Esophagus (tissue), 2 donors: Measurements from ENCODE around the gene CAVIN2. TPM values are rescaled to one million over a fixed set of nuclear protein-coding genes. Genes with fewer than 3 reads are reported as not detected.
"Not testable (repeated sequence)": the region's sequence is repeated elsewhere in the genome, so short reads cannot be mapped to it uniquely, and the experiment has no call there.

Source experiments
- H3K27ac ChIP-seq, 2 donors: one replicate each; pipeline ENCODE4 v1.5.1; 2013; ENCODE audit warnings: low read depth in 2 of 2, mild to moderate bottlenecking in 2 of 2, inconsistent platforms in 1 of 2, low read length in 1 of 2, moderate library complexity in 1 of 2
- H3K27me3 ChIP-seq, 2 donors: one replicate each; pipeline ENCODE4 v1.6.1; 2013; ENCODE audit warnings: low read length in 2 of 2, control low read depth in 1 of 2, mild to moderate bottlenecking in 1 of 2; ENCODE audit not compliant: insufficient read depth in 2 of 2, control insufficient read depth in 1 of 2
- H3K36me3 ChIP-seq, 2 donors: one replicate each; pipeline ENCODE4 v1.6.1; 2013; ENCODE audit warnings: low read length in 1 of 2; ENCODE audit not compliant: control insufficient read depth in 2 of 2, insufficient read depth in 2 of 2
- H3K4me1 ChIP-seq, 2 donors: one replicate each; pipeline ENCODE4 v1.6.1; 2013; ENCODE audit warnings: low read length in 1 of 2; ENCODE audit not compliant: control insufficient read depth in 2 of 2, insufficient read depth in 2 of 2
- H3K4me3 ChIP-seq, 2 donors: one replicate each; pipeline ENCODE4 v1.5.1; 2013; ENCODE audit warnings: low read length in 2 of 2, mild to moderate bottlenecking in 2 of 2, low read depth in 1 of 2, moderate library complexity in 1 of 2
- H3K9me3 ChIP-seq, 2 donors: one replicate each; pipeline ENCODE4 v1.6.1; 2013; ENCODE audit warnings: mild to moderate bottlenecking in 2 of 2, low read depth in 1 of 2, low read length in 1 of 2, moderate library complexity in 1 of 2; ENCODE audit not compliant: control insufficient read depth in 2 of 2, insufficient read depth in 1 of 2
- WGBS, 2 donors: extraction: QIAGEN DNeasy Blood & Tissue Kit; methylation state at CpG; one replicate each; pipeline ENCODE4 v1.1.7; 2013; 5-methylcytosine and 5-hydroxymethylcytosine counted together
- polyA plus RNA-seq, 2 donors: library from polyadenylated mRNA; stranded (reverse); fragments of 200-250 nt; gene quantifications; one replicate each; pipeline ENCODE4 v1.2.3, GENCODE V29; 2013
- donor health status: healthy with polysubstance abuse.
- donor health status: Bipolar disorder and iron deficiency.

Gene CAVIN2
- polyA plus RNA-seq, 2 donors: 6.5 to 11.1 TPM

GRCh38 chr2:191795715-191796114, 51.2 kb downstream of the CAVIN2 start:
- WGBS, 2 donors: 81 to 85% methylated on average over 2 of the region's 2 CpGs
- H3K27me3 ChIP-seq: no peaks in the 10 kb centered on the region
- H3K36me3 ChIP-seq: no peaks in the 10 kb centered on the region
- H3K4me1 ChIP-seq: no peaks in the 10 kb centered on the region
- no peak overlapping the region for H3K27ac ChIP-seq
- H3K9me3 ChIP-seq: no peaks in the 10 kb centered on the region
- H3K4me3 ChIP-seq: no peak overlapping the region

- Histone ChIP-seq H3K4me3 (no peak overlapping the region), H3K27me3 (no peaks in the 10 kb centered on the region), H3K9me3 (no peaks in the 10 kb centered on the region), H3K4me1 (no peaks in the 10 kb centered on the region), H3K36me3 (no peaks in the 10 kb centered on the region), H3K27ac (no peak overlapping the region)
- WGBS, 2 donors: 74 to 77% methylated on average over 3 of the region's 3 CpGs
Measured at GRCh38 chr2:191791953-191792560, 54.8 kb downstream of the CAVIN2 start.

GRCh38 chr2:191790737-191791136, 56.2 kb downstream of the CAVIN2 start:
- WGBS, 2 donors: 50 to 79% methylated on average over 1 of the region's 1 CpG
- Histone ChIP-seq H3K27me3 (no peaks in the 10 kb centered on the region), H3K4me1 (no peaks in the 10 kb centered on the region), H3K27ac (no peak overlapping the region), H3K36me3 (no peaks in the 10 kb centered on the region), H3K4me3 (no peak overlapping the region), H3K9me3 (no peaks in the 10 kb centered on the region)

GRCh38 chr2:191789796-191790195, 57.1 kb downstream of the CAVIN2 start:
- Histone ChIP-seq H3K27me3 (no peaks in the 10 kb centered on the region), H3K4me3 (no peak overlapping the region), H3K27ac (no peak overlapping the region), H3K9me3 (no peaks in the 10 kb centered on the region), H3K36me3 (no peaks in the 10 kb centered on the region), H3K4me1 (no peaks in the 10 kb centered on the region)
- 77 to 81% methylated on average over 4 of the region's 4 CpGs for WGBS, 2 donors

- 33 to 44% methylated on average over 1 of the region's 1 CpG for WGBS, 2 donors
- no peak overlapping the region for H3K4me3 ChIP-seq
- no peak overlapping the region for H3K27ac ChIP-seq
Measured at GRCh38 chr2:191786694-191787093, 60.2 kb downstream of the CAVIN2 start.

GRCh38 chr2:191785651-191786050, 61.2 kb downstream of the CAVIN2 start:
- H3K27ac ChIP-seq, H3K9me3 ChIP-seq, H3K27me3 ChIP-seq, H3K4me1 ChIP-seq, H3K4me3 ChIP-seq, H3K36me3 ChIP-seq: not testable (repeated sequence)
- 90 to 94% methylated on average over 3 of the region's 3 CpGs for WGBS, 2 donors

More at GRCh38 chr2:191786694-191787093, 60.2 kb downstream of the CAVIN2 start:
- Histone ChIP-seq H3K4me1 (no peaks in the 10 kb centered on the region), H3K9me3 (no peaks in the 10 kb centered on the region), H3K27me3 (no peaks in the 10 kb centered on the region), H3K36me3 (no peaks in the 10 kb centered on the region)

Other genes starting within 250 kb of the CAVIN2 start
- 10 to 100 TPM; 26.8 to 62.5 TPM for gene NABP1, start 169.0 kb downstream of the CAVIN2 start, polyA plus RNA-seq